Measurements from ENCODE around the gene TXK.

The TXK gene

GRCh38 chr4:48046059-48046458 lies 88.0 kb downstream of the TXK start:
- DNase-seq, result no peak

- DNase-seq, result no peak
Measured at GRCh38 chr4:48044298-48044697, 89.8 kb downstream of the TXK start.

DNA sequence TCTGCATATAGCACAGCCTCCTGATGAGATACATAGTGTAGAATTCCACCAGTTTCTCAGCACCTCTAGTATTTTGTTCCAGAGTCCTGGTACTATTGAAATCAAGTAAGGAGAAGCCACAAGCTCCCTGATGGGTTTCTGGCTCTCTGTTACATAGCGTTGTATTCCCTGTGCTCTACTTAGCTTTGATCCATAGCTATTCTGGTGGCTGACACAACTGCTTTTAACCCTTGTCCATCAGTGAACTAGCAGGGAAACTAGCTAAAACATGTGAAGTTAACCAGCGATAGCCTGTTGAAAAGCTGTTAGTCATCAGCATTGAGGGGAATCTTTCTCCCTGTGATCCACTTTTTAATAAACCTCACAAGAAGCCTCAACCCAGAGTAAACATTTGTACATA lies 90.5 kb downstream of the TXK start:
- no peak for DNase-seq

- no peak for DNase-seq
Measured at GRCh38 chr4:48042979-48043461, 91.0 kb downstream of the TXK start.

- peak; percentile 29 to 45 for DNase-seq
Measured at GRCh38 chr4:48041535-48042137, 92.4 kb downstream of the TXK start.

- no peak for DNase-seq
Measured at GRCh38 chr4:48039561-48039960, 94.5 kb downstream of the TXK start.

GRCh38 chr4:48038666-48039065 lies 95.4 kb downstream of the TXK start:
- no peak for DNase-seq

DNA sequence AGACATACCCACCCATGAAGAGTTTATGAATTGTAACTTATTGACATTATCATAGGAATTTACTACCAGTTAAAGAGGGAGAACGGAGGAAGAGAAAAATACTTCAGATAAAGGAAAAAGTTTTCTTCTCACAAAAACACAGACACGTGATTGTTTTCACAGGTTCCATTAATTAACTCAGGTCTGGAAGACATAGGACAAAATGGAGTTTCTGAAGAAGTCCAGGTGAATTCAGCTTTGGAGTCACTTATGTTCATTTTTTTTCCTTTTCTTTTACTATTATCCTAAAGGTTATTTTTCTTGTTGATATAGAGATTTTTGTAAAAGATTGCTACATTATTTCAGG lies 97.0 kb downstream of the TXK start:
- DNase-seq, result no peak

DNA sequence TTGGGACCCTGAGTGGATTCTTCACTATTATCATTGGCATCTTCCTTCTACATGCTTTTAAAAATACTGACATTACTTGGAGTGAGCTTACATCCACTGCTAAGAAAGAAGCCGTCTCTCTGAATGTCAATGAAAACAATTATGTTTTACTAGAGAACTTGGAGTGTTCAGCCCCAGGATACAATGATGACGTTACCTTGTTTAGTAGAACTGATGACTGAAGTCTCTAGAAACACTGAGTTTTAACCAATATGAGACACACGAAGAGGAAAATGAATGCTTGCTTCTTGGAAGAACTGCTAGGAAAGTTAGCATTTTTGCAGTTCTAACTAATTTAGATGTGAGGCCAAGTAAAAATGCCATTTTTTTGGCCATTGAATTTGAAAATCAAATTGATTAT lies 98.1 kb downstream of the TXK start:
- no peak for DNase-seq

- peak; percentile 56 to 59 for DNase-seq
Measured at GRCh38 chr4:48033825-48034413, 100.1 kb downstream of the TXK start.

- DNase-seq, result no peak
Measured at GRCh38 chr4:48033412-48033811, 100.6 kb downstream of the TXK start.

DNA sequence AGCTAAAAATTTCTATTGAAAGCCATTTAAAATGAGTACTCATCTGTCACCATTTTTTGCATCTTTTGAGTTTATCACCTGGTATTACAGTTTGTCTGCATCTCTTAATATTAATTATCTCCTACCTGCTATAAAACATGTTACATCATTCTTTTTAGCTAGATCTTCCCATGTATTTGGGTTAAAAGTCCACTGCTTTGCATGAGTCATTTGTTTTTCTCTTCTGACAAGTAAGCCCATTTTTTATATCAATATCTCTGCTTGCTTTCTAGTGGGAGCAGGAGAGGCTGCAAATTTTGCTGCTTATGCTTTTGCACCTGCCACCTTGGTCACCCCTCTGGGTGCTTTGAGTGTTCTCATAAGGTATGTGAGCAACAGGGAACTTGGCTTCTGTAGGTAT lies 101.3 kb downstream of the TXK start:
- no peak for DNase-seq

GRCh38 chr4:48031802-48032525 lies 102.1 kb downstream of the TXK start:
- no peak for DNase-seq

- DNase-seq, result no peak
Measured at GRCh38 chr4:48030470-48030869, 103.6 kb downstream of the TXK start.

DNA sequence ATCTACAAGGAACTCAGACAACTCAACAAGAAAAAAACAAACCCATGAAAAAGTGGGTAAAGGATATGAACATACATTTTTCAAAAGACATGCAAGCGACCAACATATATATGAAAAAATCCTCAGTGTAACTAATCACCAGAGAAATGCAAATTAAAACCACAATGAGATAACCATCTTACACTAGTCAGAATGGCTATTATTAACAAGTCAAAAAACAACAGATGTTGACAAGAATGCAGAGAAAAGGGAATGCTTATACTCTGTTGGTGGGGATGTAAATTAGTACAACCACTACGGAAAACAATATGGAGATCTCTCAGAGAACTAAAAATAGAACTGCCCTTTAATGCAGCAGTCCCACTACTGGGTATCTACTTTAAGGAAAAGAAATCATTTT lies 105.4 kb downstream of the TXK start:
- DNase-seq, result no peak

- no peak for DNase-seq
Measured at GRCh38 chr4:48027653-48028052, 106.4 kb downstream of the TXK start.

DNA sequence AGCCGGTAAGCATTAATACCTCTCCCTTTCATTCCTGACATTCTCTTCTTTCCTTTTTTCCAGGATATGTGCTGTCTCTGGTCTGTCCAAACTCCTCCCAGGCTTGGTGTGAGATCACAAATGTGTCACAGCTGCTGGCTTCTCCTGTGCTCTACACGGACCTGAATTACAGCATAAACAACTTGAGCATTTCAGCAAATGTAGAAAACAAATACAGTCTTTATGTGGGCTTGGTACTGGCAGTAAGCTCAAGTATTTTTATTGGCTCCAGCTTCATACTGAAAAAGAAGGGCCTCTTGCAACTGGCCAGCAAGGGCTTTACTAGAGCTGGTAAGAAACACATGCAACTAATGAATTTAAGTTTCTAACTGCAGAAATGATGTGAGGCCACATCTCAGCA lies 109.0 kb downstream of the TXK start:
- DNase-seq, result no peak

DNA sequence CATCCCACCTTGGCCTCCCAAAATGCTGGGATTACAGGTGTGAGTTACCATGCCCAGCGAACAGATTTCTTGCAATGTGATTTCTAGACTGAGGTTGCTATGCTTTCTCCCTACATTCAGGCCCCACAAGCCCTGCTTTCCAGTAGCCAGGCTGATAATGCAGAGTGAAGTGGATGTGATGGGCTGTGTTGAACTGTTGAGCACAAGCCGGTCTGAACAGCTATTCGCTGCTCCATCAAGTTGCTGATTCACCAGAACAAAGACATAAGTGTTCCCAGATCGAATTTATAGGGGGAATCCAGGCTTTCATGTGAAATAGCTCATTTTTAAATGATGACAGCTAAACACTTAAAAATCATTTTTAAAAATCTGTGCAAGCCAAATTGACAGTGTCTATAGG lies 109.5 kb downstream of the TXK start:
- no peak for DNase-seq

DNA sequence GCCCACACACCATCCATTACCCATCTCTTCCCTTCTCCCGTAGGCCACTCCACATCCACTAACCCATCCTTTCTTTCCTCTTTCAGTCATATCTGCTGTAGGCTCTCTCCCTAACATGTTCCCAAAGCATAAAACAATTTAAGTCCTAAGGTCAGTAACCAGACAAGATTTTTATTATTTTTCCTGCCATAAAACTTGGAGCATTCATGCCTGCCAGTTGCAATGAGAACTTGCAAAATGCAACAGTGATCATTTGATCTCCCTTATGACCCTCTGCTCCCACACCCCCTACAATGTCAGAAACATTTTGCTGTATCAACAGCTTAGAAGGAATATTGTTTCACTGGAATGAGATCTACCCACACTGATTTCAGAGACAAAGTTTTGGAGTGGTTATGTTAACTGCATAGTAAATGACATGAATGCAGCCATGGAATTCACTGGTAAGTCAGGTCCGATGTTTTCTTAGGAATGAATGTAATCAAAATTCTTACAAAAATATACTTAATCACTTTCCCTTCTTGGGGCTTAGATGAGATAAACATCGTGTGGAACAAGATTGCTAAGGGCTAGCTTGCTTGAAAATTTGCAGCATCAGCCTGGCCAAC lies 111.8 kb downstream of the TXK start:
- no peak for DNase-seq

- no peak for DNase-seq
Measured at GRCh38 chr4:48021100-48021499, 113.0 kb downstream of the TXK start.

DNA sequence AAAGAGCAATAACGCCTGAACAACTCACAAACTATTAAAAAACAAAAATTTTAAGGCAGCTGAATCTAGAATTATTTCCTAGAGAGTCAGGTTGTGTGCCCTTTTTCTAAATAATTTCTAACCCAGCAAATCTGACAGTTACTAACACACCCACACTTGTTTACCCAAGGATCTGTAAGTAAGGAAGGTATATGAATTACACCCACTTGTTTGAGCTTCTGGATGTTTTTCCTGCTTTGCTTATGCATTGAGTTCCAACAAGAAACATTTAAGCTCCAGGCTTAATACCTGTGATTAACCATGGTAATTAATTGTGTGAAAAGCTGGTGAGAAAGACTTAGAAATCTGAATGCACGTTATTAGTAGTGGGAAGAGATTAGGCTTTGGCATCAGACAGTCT lies 115.9 kb downstream of the TXK start:
- no peak for DNase-seq

GRCh38 chr4:48017108-48017571 lies 116.9 kb downstream of the TXK start:
- DNase-seq, result peak; percentile 52 to 69

Measured in stimulated activated CD4-positive, alpha-beta T cell treated with anti-CD3 and anti-CD28 coated beads, Interleukin-4, amount 100 ng/mL, for 4 hours (primary cell).